ENCODE results near the gene EFR3B.

GRCh38 chr2:25043241-25043867 is 1.5 kb downstream of the EFR3B start:
- TF ChIP-seq CTCF (IDR thresholded peaks at IDR 0.05) (no peak), POLR2AphosphoS5 (IDR thresholded peaks at IDR 0.05; ENCODE audit: low read depth, low read length) (no peak; the same call in 1 of the 2 replicates), FOSL2 (IDR thresholded peaks at IDR 0.05; ENCODE audit: borderline replicate concordance, low read depth) (peak; percentile 87), EZH2phosphoT487 (IDR thresholded peaks at IDR 0.05; ENCODE audit: borderline replicate concordance, low read depth) (no peak), CHD2 (IDR thresholded peaks at IDR 0.05; ENCODE audit: low read length, partially characterized antibody) (no peak), PBX3 (IDR thresholded peaks at IDR 0.05) (no peak), YY1 (IDR thresholded peaks at IDR 0.05; ENCODE audit: low read depth) (no peak), TAF1 (IDR thresholded peaks at IDR 0.05; ENCODE audit: borderline replicate concordance, low read depth, low read length) (no peak)

Measured in SK-N-SH (cell line).